ENCODE data around the gene NKX1-1. TPM values are rescaled to one million over a fixed set of nuclear protein-coding genes. Genes with fewer than 3 reads are reported as not detected.

Gene NKX1-1
- total and polyA plus RNA-seq, 2 donors (not counting 1 experiment from before 2014, with no cell fraction given): not detected

DNA sequence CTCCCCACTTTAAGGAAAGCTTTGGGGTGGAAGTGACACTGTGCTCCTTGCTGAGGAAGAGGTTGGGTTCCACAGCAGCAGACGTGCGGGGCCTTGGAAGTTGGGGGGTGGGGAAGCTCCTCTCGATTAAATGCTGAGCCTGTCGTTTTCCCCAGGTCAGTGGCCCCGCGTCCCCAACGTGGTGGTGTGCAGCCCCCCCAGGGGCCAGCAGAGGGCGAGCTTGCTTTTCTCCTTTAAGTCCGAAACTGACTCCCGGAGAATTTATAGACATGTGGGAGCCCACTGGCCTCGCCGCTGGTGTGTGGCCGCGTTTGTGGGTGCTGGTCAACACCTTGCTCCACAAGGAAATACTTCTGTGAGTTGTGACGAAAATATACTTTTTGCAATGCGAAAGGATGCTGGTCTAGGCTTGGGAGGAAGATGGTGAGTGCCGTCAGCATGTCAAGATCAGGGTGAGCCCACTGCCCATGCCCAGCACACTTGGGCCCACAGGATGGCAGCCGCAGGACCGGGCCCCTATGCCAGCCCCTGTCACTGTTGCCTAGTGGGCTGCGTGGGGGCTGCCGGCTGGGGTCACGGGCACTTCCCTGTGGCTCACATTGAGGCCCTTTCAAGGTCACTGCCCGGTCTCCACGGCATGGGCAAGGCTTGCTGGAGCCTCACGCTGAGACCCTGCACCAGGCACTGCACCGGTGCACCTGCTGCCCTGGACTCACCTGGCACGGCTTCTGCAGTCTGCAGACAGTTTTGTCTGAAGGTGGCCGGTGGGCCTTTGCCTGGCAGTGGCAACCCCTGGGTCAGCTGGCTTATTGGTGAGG, 49.9 kb downstream of the NKX1-1 start:
- Histone ChIP-seq H2AFZ (ENCODE audit: low read length) (no peak overlapping the region), H3K36me3 (ENCODE audit: control insufficient read depth, insufficient read depth, low read length) (peaks cover 32% of the 10 kb centered on the region), H3K4me3 (replicated peaks in 1 of 4; ENCODE audit: control extremely low read depth in 1 of 4, insufficient read depth in 1 of 4, low read depth in 3 of 4, low read length in 4 of 4) (no peak overlapping the region), H3K4me2 (ENCODE audit: extremely low read depth, insufficient read depth, low read length) (no peak overlapping the region), H3K27me3 (ENCODE audit: control insufficient read depth, insufficient read depth, low read length) (no peaks in the 10 kb centered on the region), H3K9ac (ENCODE audit: insufficient read depth, low read length) (no peak overlapping the region), H3K4me1 (ENCODE audit: control insufficient read depth, extremely low read depth, insufficient read depth, low read length) (no peaks in the 10 kb centered on the region), H4K20me1 (ENCODE audit: control insufficient read depth, extremely low read depth, insufficient read depth, low read length) (no peaks in the 10 kb centered on the region), H3K79me2 (ENCODE audit: control insufficient read depth, insufficient read depth, low read length) (no peaks in the 10 kb centered on the region), H3K9me3 (ENCODE audit: control insufficient read depth, insufficient read depth, low read depth, low read length) (no peaks in the 10 kb centered on the region), H3K27ac (ENCODE audit: insufficient read depth, low read length) (no peak overlapping the region)
- peak; percentile 30 to 59 for DNase-seq (ENCODE audit: low read depth in 2 of 2)
- TF ChIP-seq, protein P1, sequence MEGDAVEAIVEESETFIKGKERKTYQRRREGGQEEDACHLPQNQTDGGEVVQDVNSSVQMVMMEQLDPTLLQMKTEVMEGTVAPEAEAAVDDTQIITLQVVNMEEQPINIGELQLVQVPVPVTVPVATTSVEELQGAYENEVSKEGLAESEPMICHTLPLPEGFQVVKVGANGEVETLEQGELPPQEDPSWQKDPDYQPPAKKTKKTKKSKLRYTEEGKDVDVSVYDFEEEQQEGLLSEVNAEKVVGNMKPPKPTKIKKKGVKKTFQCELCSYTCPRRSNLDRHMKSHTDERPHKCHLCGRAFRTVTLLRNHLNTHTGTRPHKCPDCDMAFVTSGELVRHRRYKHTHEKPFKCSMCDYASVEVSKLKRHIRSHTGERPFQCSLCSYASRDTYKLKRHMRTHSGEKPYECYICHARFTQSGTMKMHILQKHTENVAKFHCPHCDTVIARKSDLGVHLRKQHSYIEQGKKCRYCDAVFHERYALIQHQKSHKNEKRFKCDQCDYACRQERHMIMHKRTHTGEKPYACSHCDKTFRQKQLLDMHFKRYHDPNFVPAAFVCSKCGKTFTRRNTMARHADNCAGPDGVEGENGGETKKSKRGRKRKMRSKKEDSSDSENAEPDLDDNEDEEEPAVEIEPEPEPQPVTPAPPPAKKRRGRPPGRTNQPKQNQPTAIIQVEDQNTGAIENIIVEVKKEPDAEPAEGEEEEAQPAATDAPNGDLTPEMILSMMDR (conservative IDR thresholded peaks at IDR 0.05 in 1 of 2, IDR thresholded peaks at IDR 0.05 in 1 of 2; ENCODE audit: low read depth in 1 of 2, low read length in 2 of 2): peak; percentile 74 to 92
- TF ChIP-seq EZH2 (IDR thresholded peaks at IDR 0.05; ENCODE audit: low read length, missing control alignments): no peak

DNA sequence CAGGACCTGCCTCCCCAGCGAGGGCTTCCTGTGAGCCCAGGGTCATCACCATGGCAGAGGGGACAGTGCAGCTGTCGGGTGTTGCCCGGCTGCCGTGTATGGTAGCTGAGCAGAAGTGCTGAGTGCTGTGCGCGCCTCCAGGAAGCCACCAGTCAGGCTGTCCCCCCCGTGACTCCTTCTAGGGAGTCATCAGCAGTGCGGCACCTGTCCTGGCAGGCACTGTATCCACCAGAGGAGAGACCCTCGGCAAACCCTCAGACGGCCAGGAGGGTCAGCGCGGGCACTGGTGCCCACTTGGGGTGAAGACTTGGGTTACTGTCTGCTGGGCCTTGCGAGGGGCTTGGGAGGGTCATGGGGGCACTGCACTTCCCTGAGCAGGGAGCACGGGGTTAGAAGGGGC, 50.9 kb downstream of the NKX1-1 start:
- Histone ChIP-seq H3K27ac (ENCODE audit: insufficient read depth, low read length) (no peak overlapping the region), H3K4me2 (ENCODE audit: extremely low read depth, insufficient read depth, low read length) (no peak overlapping the region), H3K27me3 (ENCODE audit: control insufficient read depth, insufficient read depth, low read length) (no peaks in the 10 kb centered on the region), H3K4me3 (replicated peaks in 1 of 4; ENCODE audit: control extremely low read depth in 1 of 4, insufficient read depth in 1 of 4, low read depth in 3 of 4, low read length in 4 of 4) (no peak overlapping the region), H3K9ac (ENCODE audit: insufficient read depth, low read length) (no peak overlapping the region), H2AFZ (ENCODE audit: low read length) (no peak overlapping the region), H3K79me2 (ENCODE audit: control insufficient read depth, insufficient read depth, low read length) (no peaks in the 10 kb centered on the region), H3K9me3 (ENCODE audit: control insufficient read depth, insufficient read depth, low read depth, low read length) (no peaks in the 10 kb centered on the region), H4K20me1 (ENCODE audit: control insufficient read depth, extremely low read depth, insufficient read depth, low read length) (no peaks in the 10 kb centered on the region), H3K36me3 (ENCODE audit: control insufficient read depth, insufficient read depth, low read length) (peaks cover 32% of the 10 kb centered on the region), H3K4me1 (ENCODE audit: control insufficient read depth, extremely low read depth, insufficient read depth, low read length) (no peaks in the 10 kb centered on the region)
- no peak for TF ChIP-seq EZH2 (IDR thresholded peaks at IDR 0.05; ENCODE audit: low read length, missing control alignments)
- TF ChIP-seq, protein P1 (conservative IDR thresholded peaks at IDR 0.05 in 1 of 2, IDR thresholded peaks at IDR 0.05 in 1 of 2; ENCODE audit: low read depth in 1 of 2, low read length in 2 of 2): no peak
- DNase-seq (ENCODE audit: low read depth in 2 of 2): no peak

DNA sequence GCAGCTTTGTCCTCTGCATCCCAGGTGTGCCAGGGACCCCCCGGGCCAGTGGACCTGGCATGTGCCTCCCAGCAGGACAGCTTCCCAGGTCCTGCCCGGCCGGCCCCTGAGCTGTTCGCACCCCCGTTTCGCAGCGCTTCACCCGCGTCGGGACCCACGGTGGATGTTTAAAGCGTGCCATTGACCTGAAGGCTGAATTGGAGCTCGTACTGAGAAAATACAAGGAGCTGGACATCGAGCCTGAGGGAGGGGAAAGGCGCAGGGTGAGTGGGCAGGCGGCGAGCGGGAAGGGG, 51.3 kb downstream of the NKX1-1 start:
- Histone ChIP-seq H3K9me3 (ENCODE audit: control insufficient read depth, insufficient read depth, low read depth, low read length) (no peaks in the 10 kb centered on the region), H3K79me2 (ENCODE audit: control insufficient read depth, insufficient read depth, low read length) (no peaks in the 10 kb centered on the region), H2AFZ (ENCODE audit: low read length) (no peak overlapping the region), H3K27ac (ENCODE audit: insufficient read depth, low read length) (no peak overlapping the region), H3K4me2 (ENCODE audit: extremely low read depth, insufficient read depth, low read length) (no peak overlapping the region), H3K36me3 (ENCODE audit: control insufficient read depth, insufficient read depth, low read length) (peaks cover 34% of the 10 kb centered on the region), H3K27me3 (ENCODE audit: control insufficient read depth, insufficient read depth, low read length) (no peaks in the 10 kb centered on the region), H4K20me1 (ENCODE audit: control insufficient read depth, extremely low read depth, insufficient read depth, low read length) (no peaks in the 10 kb centered on the region), H3K4me3 (replicated peaks in 1 of 4; ENCODE audit: control extremely low read depth in 1 of 4, insufficient read depth in 1 of 4, low read depth in 3 of 4, low read length in 4 of 4) (no peak overlapping the region), H3K9ac (ENCODE audit: insufficient read depth, low read length) (no peak overlapping the region), H3K4me1 (ENCODE audit: control insufficient read depth, extremely low read depth, insufficient read depth, low read length) (no peaks in the 10 kb centered on the region)
- TF ChIP-seq, protein P1 (conservative IDR thresholded peaks at IDR 0.05 in 1 of 2, IDR thresholded peaks at IDR 0.05 in 1 of 2; ENCODE audit: low read depth in 1 of 2, low read length in 2 of 2): no peak
- TF ChIP-seq EZH2 (IDR thresholded peaks at IDR 0.05; ENCODE audit: low read length, missing control alignments): no peak
- DNase-seq (ENCODE audit: low read depth in 2 of 2): no peak
